Astrocyte of the cerebellum (primary cell): Measurements from ENCODE around the gene SNX27.

Experiments used
- DNase-seq: peaks from one replicate; pipeline ENCODE4 v3.0.0-alpha.2; 2011; ENCODE audit warnings: low read depth
- H3K4me3 ChIP-seq: 2 replicates; pipeline ENCODE4 v1.5.1; 2011; ENCODE audit warnings: mild to moderate bottlenecking, low read depth, low read length, moderate library complexity
- in situ Hi-C: cut with HindIII; loops from 2 replicates; pipeline ENCODE4 v1.10.0; 2017; ENCODE audit warnings: low sequenced_read_pairs
- TF ChIP-seq, protein P1 (sequence below): IDR thresholded peaks from 2 replicates; pipeline ENCODE4 v1.5.1; 2012; ENCODE audit warnings: low read length, low read depth, moderate library complexity, mild to moderate bottlenecking; ENCODE audit errors: missing control alignments

The SNX27 gene

DNA sequence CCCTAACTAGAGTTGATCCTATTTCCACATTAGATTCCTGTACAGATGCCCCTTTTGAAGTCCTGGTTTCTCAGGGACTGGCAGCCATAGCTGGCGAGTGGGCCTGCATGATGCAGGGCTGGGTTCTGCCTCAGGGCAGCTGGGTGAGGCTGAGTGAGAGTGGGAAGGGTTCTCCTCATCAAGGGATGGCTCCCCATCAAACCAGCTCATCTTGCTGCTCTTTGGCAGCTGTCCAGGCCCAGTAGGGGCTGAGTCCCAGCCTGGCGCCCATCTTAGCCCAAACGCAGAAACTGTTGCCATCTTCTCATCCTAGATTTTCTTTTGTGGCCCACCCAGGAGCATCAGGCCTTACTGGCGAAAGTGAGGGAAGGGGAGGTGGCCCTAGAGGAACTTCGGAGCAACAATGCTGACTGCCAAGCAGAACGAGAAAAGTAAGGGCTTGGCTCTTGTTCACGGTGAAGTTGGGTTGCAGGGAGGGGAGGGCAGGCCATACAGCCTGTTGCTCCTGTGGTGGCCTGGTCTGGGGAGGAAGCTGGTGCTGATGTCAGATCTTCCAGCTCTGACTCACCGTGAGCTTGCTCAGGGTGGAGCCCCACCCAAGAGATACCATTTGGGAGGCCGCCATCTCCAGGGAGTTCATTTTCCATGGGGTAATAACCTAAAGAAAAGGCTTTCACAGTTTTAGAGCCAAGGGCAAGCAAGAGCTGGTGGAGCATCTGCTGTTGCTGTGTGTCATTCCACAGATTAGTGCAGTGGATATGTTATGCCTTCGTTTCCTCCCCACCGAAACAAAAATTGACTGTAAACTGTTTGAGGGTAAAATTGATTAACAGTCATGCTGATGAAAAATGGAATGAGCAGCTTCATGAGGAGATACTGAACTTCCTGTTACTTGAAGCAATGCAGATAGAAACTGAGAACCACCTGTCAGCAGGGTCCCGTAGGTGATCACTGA lies 37.0 kb upstream of the SNX27 start:
- no peak overlapping the region for H3K4me3 ChIP-seq
- in situ Hi-C loops = no loop called here
- TF ChIP-seq, protein P1, sequence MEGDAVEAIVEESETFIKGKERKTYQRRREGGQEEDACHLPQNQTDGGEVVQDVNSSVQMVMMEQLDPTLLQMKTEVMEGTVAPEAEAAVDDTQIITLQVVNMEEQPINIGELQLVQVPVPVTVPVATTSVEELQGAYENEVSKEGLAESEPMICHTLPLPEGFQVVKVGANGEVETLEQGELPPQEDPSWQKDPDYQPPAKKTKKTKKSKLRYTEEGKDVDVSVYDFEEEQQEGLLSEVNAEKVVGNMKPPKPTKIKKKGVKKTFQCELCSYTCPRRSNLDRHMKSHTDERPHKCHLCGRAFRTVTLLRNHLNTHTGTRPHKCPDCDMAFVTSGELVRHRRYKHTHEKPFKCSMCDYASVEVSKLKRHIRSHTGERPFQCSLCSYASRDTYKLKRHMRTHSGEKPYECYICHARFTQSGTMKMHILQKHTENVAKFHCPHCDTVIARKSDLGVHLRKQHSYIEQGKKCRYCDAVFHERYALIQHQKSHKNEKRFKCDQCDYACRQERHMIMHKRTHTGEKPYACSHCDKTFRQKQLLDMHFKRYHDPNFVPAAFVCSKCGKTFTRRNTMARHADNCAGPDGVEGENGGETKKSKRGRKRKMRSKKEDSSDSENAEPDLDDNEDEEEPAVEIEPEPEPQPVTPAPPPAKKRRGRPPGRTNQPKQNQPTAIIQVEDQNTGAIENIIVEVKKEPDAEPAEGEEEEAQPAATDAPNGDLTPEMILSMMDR = no peak
- DNase-seq = no peak

DNA sequence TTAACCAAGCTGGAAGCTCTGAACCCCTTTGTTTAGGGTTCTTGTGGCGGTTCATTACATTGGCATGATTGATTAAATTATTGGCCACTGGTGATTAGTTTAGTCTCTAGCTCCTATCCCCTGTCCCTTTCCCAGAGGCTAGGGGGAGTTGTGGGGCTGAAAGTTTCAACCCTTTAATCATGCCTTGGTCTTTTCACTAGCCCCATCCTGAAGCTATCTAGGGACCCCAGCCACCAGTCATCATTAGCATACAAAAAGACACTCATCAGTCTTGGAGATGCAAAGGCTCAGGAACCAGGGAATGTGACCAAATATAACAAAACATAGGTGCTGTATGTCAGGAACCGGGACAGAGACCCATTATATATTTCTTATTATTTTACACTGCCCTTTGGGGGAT lies 34.7 kb upstream of the SNX27 start:
- in situ Hi-C loops = no loop called here
- TF ChIP-seq, protein P1 = no peak
- no peak for DNase-seq
- no peak overlapping the region for H3K4me3 ChIP-seq

DNA sequence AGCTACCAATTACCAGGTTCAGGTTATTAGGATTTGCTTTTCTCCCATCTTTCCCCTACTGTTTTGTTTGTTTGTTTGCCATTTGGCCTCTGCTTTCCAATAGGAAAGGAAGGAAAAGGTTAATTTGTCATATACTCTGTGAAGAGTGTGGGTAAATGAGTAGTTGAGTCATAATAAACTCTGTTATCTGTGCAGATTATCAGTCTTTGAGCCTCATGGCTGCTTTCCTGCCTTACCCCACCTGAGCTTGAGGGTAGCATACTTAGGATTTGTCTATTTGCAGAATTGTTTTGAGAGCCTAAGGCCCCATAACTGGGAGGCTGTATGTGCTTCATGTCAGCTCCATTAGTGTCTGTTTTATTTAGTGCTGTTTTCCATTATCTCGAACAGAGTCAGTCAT lies 32.9 kb upstream of the SNX27 start:
- in situ Hi-C loops = no loop called here
- no peak for DNase-seq
- TF ChIP-seq, protein P1 = no peak

DNA sequence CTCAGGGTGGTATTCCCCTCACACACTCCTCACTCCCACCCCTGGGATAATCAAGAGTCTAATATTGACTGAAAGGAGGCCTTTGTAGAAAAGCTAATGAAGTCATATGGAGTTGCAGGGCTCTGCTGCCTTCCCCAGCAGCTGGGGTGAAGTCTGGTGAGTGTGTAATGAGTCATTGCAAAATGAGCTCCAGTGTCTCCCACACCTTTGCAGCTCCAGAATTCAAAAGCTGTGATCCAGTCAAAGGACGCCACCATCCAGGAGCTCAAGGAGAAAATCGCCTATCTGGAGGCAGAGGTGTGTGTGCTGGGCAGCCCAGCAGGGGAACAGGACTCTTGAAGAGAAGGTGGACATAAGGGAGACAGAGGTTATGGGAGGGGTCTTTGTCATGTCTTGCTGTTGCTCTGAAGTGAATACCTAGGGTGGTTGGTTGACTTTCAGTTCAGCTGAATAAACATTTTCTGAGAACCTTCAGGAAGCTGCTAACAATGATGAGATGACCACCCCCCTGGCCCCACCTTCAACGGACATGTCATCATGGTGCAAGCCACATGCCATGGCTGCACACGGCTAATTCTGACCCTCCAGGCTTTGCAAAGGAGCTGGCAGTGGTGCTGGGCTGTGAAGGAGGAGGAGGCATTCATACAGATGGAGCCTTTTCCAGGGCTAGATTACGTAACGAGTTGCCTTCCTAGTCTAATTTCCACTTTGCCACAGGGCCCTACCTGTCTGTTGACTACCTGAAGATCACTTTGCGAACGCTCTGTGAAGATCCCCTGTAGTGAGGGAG lies 32.2 kb upstream of the SNX27 start:
- in situ Hi-C loops = loop anchor here (5.0 kb wide), 1 partner anchor 42 kb away; no protein-coding TSS in a partner anchor
- no peak for DNase-seq
- H3K4me3 ChIP-seq = no peak overlapping the region
- TF ChIP-seq, protein P1 = no peak

More for the DNA sequence above, 32.9 kb upstream of the SNX27 start:
- no peak overlapping the region for H3K4me3 ChIP-seq

DNA sequence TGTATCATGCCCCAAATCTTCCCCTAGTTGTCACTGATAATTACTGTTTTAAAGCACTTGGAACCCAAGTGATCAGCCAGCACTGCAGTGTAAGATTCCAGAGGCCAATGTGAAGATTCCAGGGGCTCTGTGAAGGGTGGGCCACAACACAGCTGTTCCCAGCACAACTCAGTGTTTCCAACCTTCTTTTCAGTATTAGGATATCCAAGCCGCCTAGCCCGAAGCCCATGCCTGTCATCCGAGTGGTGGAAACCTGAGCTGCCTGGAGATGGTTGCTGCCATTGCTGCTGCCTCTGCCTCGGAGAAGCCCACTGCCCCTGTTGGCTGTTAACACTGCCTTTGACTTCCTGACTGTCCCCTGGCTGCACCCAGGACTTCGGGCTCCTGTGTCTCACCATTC lies 30.4 kb upstream of the SNX27 start:
- in situ Hi-C loops = loop anchor here (5.0 kb wide), 1 partner anchor 44 kb away; no protein-coding TSS in a partner anchor
- TF ChIP-seq, protein P1 = no peak
- DNase-seq = no peak
- H3K4me3 ChIP-seq = no peak overlapping the region

DNA sequence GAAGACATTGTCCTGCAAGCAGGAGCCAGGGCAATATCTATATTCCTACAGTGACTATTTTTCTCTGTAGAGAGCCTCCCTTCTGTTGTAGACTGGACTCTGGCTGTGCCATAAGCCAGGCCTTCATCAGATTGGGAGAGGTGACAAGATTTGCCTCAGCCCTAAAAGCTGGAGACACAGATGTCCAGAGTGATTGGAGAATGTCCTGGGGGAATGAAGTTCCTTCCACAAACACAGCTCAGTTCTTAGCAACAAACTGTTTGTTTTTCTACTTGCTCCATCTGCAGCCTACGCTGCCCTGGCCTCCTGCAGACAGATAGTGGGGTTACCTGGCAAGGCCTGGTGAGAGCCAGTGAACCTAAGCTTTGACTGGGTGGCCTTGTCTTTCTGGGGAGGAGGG lies 29.9 kb upstream of the SNX27 start:
- DNase-seq = no peak
- in situ Hi-C loops = loop anchor here (5.0 kb wide), 1 partner anchor 45 kb away; no protein-coding TSS in a partner anchor
- TF ChIP-seq, protein P1 = no peak
- H3K4me3 ChIP-seq = no peak overlapping the region
